Lower leg skin (tissue), 4 donors: Measurements from ENCODE around the gene PSMA5. TPM values are rescaled to one million over a fixed set of nuclear protein-coding genes. Genes with fewer than 3 reads are reported as not detected.
"Not testable (repeated sequence)": the region's sequence is repeated elsewhere in the genome, so short reads cannot be mapped to it uniquely, and the experiment has no call there.

Experiments
- DNase-seq, 2 donors: peaks; one replicate each; pipeline ENCODE4 v3.0.0-alpha.2; 2019; ENCODE audit warnings: low spot score in 2 of 2
- H3K4me3 ChIP-seq: fragments of 200-600 bp; sonication (generic); 2 replicates; pipeline ENCODE4 v1.5.1; 2017; ENCODE audit warnings: mild to moderate bottlenecking, low read depth; ENCODE audit not compliant: poor library complexity, severe bottlenecking
- POLR2A ChIP-seq, 2 donors: fragments of 450-650 bp; IDR thresholded peaks; one replicate each; pipeline ENCODE4 v1.6.1; 2016 to 2017; ENCODE audit warnings: antibody characterized with exemption in 2 of 2, mild to moderate bottlenecking in 1 of 2, moderate library complexity in 1 of 2
- WGBS, 2 donors: methylation state at CpG; one replicate each; pipeline ENCODE4 v1.1.5; 2018; 5-methylcytosine and 5-hydroxymethylcytosine counted together
- intact Hi-C: fragments of 100-400 bp; cut with DNase I; formaldehyde crosslinking; loops from one replicate; pipeline ENCODE4 v1.15.0; 2023; ENCODE audit warnings: low total_unique reads
- total RNA-seq, 4 donors: library from RNA; depleted of rRNA; stranded (reverse); fragments of >200 nt; gene quantifications; one replicate each; pipeline ENCODE4 v1.1.0, GENCODE V29; 2016
- TF ChIP-seq, protein P1 (sequence below), 3 donors: fragments of 450-650 bp; IDR thresholded peaks; one replicate each; pipeline ENCODE4 v1.5.1; 2016; ENCODE audit warnings: antibody characterized with exemption in 3 of 3, mild to moderate bottlenecking in 3 of 3, moderate library complexity in 2 of 3

PSMA5 gene
- total RNA-seq, 4 donors from 2014 or later: 24.6 to 46.6 (median 30.2) TPM

GRCh38 chr1:109383087-109383779 is 43.0 kb downstream of the PSMA5 start:
- no peak overlapping the region for H3K4me3 ChIP-seq
- TF ChIP-seq POLR2A (IDR thresholded peaks at IDR 0.05): no peak
- WGBS, 2 donors: 64 to 72% methylated on average over 2 of the region's 2 CpGs
- intact Hi-C loops: no loop called here
- DNase-seq: no peak

DNA sequence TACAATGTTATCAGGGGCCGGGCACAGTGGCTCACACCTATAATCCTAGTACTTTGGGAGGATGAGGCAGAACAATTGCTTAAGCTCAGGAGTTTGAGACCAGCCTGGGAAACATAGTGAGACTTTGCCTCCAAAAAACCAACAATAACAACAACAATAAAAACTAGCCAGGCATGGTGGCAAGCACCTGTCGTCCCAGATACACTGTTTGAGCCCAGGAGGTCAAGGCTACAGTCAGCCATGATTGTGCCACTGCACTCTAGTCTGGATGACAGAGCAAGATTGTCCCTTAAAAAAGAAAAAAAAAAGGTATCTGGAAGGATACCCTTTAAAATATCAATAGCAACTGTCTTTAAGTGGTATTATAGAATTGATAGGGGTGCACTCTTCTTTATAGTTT is 44.7 kb downstream of the PSMA5 start:
- no peak for TF ChIP-seq POLR2A (IDR thresholded peaks at IDR 0.05)
- TF ChIP-seq, protein P1, sequence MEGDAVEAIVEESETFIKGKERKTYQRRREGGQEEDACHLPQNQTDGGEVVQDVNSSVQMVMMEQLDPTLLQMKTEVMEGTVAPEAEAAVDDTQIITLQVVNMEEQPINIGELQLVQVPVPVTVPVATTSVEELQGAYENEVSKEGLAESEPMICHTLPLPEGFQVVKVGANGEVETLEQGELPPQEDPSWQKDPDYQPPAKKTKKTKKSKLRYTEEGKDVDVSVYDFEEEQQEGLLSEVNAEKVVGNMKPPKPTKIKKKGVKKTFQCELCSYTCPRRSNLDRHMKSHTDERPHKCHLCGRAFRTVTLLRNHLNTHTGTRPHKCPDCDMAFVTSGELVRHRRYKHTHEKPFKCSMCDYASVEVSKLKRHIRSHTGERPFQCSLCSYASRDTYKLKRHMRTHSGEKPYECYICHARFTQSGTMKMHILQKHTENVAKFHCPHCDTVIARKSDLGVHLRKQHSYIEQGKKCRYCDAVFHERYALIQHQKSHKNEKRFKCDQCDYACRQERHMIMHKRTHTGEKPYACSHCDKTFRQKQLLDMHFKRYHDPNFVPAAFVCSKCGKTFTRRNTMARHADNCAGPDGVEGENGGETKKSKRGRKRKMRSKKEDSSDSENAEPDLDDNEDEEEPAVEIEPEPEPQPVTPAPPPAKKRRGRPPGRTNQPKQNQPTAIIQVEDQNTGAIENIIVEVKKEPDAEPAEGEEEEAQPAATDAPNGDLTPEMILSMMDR (IDR thresholded peaks at IDR 0.05): no peak
- no peak for DNase-seq
- intact Hi-C loops: no loop called here
- no peak overlapping the region for H3K4me3 ChIP-seq
- WGBS, 2 donors: 78 to 87% methylated on average over 2 of the region's 2 CpGs

DNA sequence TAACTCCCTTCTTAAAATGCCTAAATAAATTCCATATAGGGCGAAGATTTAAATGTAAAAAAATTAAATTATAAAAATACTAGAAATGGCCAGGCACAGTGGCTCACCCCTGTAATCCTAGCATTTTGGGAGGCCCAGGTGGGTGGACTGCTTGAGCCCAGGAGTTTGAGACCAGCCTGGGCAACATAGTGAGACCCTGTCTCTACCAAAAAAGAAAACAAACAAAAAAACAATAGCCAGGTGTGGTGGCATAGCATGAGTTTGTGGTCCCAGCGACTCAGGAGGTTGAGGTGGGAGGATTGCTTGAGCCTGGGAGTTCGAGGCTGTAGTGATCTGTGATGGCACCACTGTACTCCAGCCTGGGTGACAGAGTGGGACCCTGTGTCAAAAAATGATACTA is 46.3 kb downstream of the PSMA5 start:
- no peak overlapping the region for H3K4me3 ChIP-seq
- TF ChIP-seq, protein P1 (IDR thresholded peaks at IDR 0.05): no peak
- no peak for TF ChIP-seq POLR2A (IDR thresholded peaks at IDR 0.05)
- WGBS, 2 donors: 92 to 96% methylated on average over 3 of the region's 3 CpGs
- no peak for DNase-seq
- intact Hi-C loops: no loop called here

GRCh38 chr1:109379422-109379821 is 46.8 kb downstream of the PSMA5 start:
- DNase-seq: no peak
- TF ChIP-seq POLR2A (IDR thresholded peaks at IDR 0.05): no peak
- TF ChIP-seq, protein P1 (IDR thresholded peaks at IDR 0.05): no peak
- intact Hi-C loops: no loop called here
- H3K4me3 ChIP-seq: no peak overlapping the region
- WGBS, 2 donors: 70 to 71% methylated on average over 3 of the region's 3 CpGs

- TF ChIP-seq, protein P1 (IDR thresholded peaks at IDR 0.05): no peak
- no peak for TF ChIP-seq POLR2A (IDR thresholded peaks at IDR 0.05)
- intact Hi-C loops: no loop called here
- no peak for DNase-seq
- WGBS, 2 donors: 89 to 97% methylated on average over 4 of the region's 4 CpGs
- no peak overlapping the region for H3K4me3 ChIP-seq
Measured at GRCh38 chr1:109377698-109378097, 48.5 kb downstream of the PSMA5 start.

GRCh38 chr1:109373696-109374095 is 52.6 kb downstream of the PSMA5 start:
- H3K4me3 ChIP-seq, DNase-seq, intact Hi-C loops: not testable (repeated sequence)
- WGBS, 2 donors: 96 to 100% methylated on average over 2 of the region's 2 CpGs

DNA sequence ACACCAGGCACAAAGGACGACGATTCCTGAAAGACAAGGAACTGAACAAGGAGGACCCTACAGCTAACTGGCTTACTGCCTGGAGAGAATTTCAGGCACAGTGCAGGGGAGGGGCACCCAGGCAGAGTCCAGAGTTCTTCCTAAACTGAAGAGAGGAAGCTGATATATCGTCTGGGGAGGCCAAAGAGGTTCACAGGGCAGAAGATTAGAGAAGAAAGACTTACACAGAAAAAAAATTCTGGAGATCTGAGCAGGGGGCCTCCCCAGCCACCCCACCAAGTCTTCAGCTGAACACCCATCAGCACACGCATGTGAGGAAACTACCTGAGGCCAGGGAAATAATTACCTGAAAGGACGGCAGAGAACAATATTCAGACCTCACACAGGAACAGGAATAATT is 53.1 kb downstream of the PSMA5 start:
- no peak overlapping the region for H3K4me3 ChIP-seq
- DNase-seq: no peak
- TF ChIP-seq POLR2A (IDR thresholded peaks at IDR 0.05): no peak
- TF ChIP-seq, protein P1 (IDR thresholded peaks at IDR 0.05): no peak
- intact Hi-C loops: no loop called here
- WGBS, 2 donors: 44 to 53% methylated on average over 5 of the region's 5 CpGs
